NCI-H2171 (cell line): Measurements from ENCODE around the gene SYT10.
"Not testable (repeated sequence)": the region's sequence is repeated elsewhere in the genome, so short reads cannot be mapped to it uniquely, and the experiment has no call there.

Source experiments
- DNase-seq: peaks from one replicate; lab custom pipeline; 2025; lab: John Stamatoyannopoulos, UW

The SYT10 gene

GRCh38 chr12:33349791-33350190 is 89.8 kb downstream of the SYT10 start:
- DNase-seq, result no peak

GRCh38 chr12:33331961-33332398 is 107.6 kb downstream of the SYT10 start:
- DNase-seq, result not testable (repeated sequence)

- DNase-seq, result no peak
These were observed 108.7 kb downstream of the SYT10 start for GRCh38 chr12:33330940-33331339.
